ENCODE measurements around the gene AGPAT4.

GRCh38 chr6:161230339-161230738 lies 43.5 kb downstream of the AGPAT4 start:
- no peak for TF ChIP-seq POLR2A (IDR thresholded peaks at IDR 0.05)
- no peak for TF ChIP-seq CTCF (IDR thresholded peaks at IDR 0.05)
